Right lobe of liver (tissue), 4 donors: Measurements from ENCODE around the gene RANBP3.

Source experiments
- CTCF ChIP-seq, 4 donors: fragments of 200-600 bp in 3 of 4; fragments of 450-650 bp in 1 of 4; IDR thresholded peaks; one replicate each; pipeline versions ENCODE4 v1.5.1 to v1.8.0; 2016 to 2022; ENCODE audit warnings: antibody characterized with exemption in 4 of 4, mild to moderate bottlenecking in 2 of 4
- POLR2A ChIP-seq: fragments of 450-650 bp; IDR thresholded peaks from one replicate; pipeline ENCODE4 v1.6.1; 2017; ENCODE audit warnings: antibody characterized with exemption, mild to moderate bottlenecking
- donor health status: DM: no; HTN: no; CAD: no.
- donor health status: DM: no; HTN: no; CAD: no.
- donor health status: DM: no; HTN: yes; CAD: no.

GRCh38 chr19:5917431-5918107, 60.4 kb downstream of the RANBP3 start:
- TF ChIP-seq CTCF (IDR thresholded peaks at IDR 0.05), result no peak
- TF ChIP-seq POLR2A, result no peak
